Transverse colon (tissue), 4 donors: ENCODE results near the gene SPATA6. TPM values are rescaled to one million over a fixed set of nuclear protein-coding genes. Genes with fewer than 3 reads are reported as not detected.
A peak's percentile ranks its signal among the peaks of the same experiment; 100 is the strongest.
"Not testable (repeated sequence)": the region's sequence is repeated elsewhere in the genome, so short reads cannot be mapped to it uniquely, and the experiment has no call there.

Source experiments
- DNase-seq: peaks from one replicate; pipeline ENCODE4 v3.0.0-alpha.2; 2019
- H3K27ac ChIP-seq, 4 donors: fragments of 200-600 bp; sonication (generic); 2 replicates each; pipeline ENCODE4 v1.5.1; 2016 to 2018; ENCODE audit warnings: inconsistent platforms in 4 of 4
- H3K27me3 ChIP-seq: fragments of 200-600 bp; sonication (generic); 2 replicates; pipeline ENCODE4 v1.5.1; 2017; ENCODE audit warnings: inconsistent platforms
- H3K36me3 ChIP-seq, 4 donors: fragments of 200-600 bp; sonication (generic); 2 replicates each; pipeline ENCODE4 v1.5.1; 2017 to 2019; ENCODE audit warnings: inconsistent platforms in 4 of 4
- H3K4me1 ChIP-seq, 4 donors: fragments of 200-600 bp; sonication (generic); 2 replicates each; pipeline ENCODE4 v1.5.1; 2017 to 2020; ENCODE audit warnings: inconsistent platforms in 4 of 4
- H3K4me3 ChIP-seq, 4 donors: fragments of 200-600 bp; sonication (generic); 1 replicate in 1 of 4; 2 replicates in 3 of 4; pipeline versions ENCODE4 v1.5.1 to v1.6.1; 2017 to 2019; ENCODE audit warnings: inconsistent platforms in 4 of 4
- H3K9me3 ChIP-seq, 2 donors: fragments of 200-600 bp; sonication (generic); 2 replicates each; pipeline ENCODE4 v1.5.1; 2017 to 2019; ENCODE audit warnings: inconsistent platforms in 2 of 2
- EP300 ChIP-seq: sonication (generic); formaldehyde crosslinking; IDR thresholded peaks from one replicate; pipeline ENCODE4 v1.6.1; 2017; ENCODE audit warnings: antibody characterized with exemption, low read depth
- POLR2A ChIP-seq: fragments of 450-650 bp; IDR thresholded peaks from one replicate; pipeline ENCODE4 v1.6.1; 2016; ENCODE audit warnings: antibody characterized with exemption, mild to moderate bottlenecking, moderate library complexity
- POLR2AphosphoS5 ChIP-seq, 3 donors: sonication (generic); formaldehyde crosslinking; IDR thresholded peaks; one replicate each; pipeline ENCODE4 v1.6.1; 2016; ENCODE audit warnings: antibody characterized with exemption in 3 of 3
- WGBS, 2 donors: methylation state at CpG; one replicate each; pipeline ENCODE4 v1.1.5; 2018; ENCODE audit warnings: low coverage in 1 of 2; 5-methylcytosine and 5-hydroxymethylcytosine counted together
- in situ Hi-C, 4 donors: fragments of 200-750 bp; cut with MboI; loops; one replicate each; pipeline versions ENCODE4 v1.15.0 to v1.15.1; 2017; ENCODE audit warnings: low sequenced_read_pairs in 3 of 4, low pct_ligation_motif_present in 1 of 4, low pct_unique_long_range_greater_than_20kb in 1 of 4
- intact Hi-C: fragments of 100-400 bp; cut with DNase I; formaldehyde crosslinking; loops from one replicate; pipeline ENCODE4 v1.15.1; 2023; ENCODE audit warnings: low total_unique reads
- total RNA-seq, 4 donors: library from RNA; depleted of rRNA; stranded (reverse); fragments of >200 nt; gene quantifications; one replicate each; pipeline ENCODE4 v1.1.0, GENCODE V29; 2016
- TF ChIP-seq, protein P1 (sequence below), 5 experiments: fragments of 200-600 bp in 3 of 5; fragments of 450-650 bp in 2 of 5; sonication (generic) in 3 of 5; IDR thresholded peaks; 1 replicate in 2 of 5; 2 replicates in 3 of 5; pipeline ENCODE4 v1.5.1; 2016 to 2017; ENCODE audit warnings: antibody characterized with exemption in 5 of 5, inconsistent platforms in 3 of 5, mild to moderate bottlenecking in 2 of 5, moderate library complexity in 1 of 5

The SPATA6 gene
- total RNA-seq, 4 donors from 2014 or later: 8.2 to 16.5 (median 14.6) TPM

GRCh38 chr1:48442864-48443619 is 29.0 kb downstream of the SPATA6 start:
- in situ Hi-C loops: no loop called here
- peaks cover 0 to 5% of the 10 kb centered on the region in 2 donors for H3K9me3 ChIP-seq
- DNase-seq: peak; percentile 30

GRCh38 chr1:48440786-48441185 is 31.2 kb downstream of the SPATA6 start:
- 89 to 100% methylated on average over 2 to 3 of the region's 3 CpGs for WGBS, 2 donors
- H3K4me1 ChIP-seq: peaks cover 0 to 10% (median 1%) of the 10 kb centered on the region in 4 donors
- not testable (repeated sequence) for H3K27me3 ChIP-seq

More at GRCh38 chr1:48442864-48443619, 29.0 kb downstream of the SPATA6 start:
- H3K27ac ChIP-seq: peak overlapping the region in 3 of 4 donors; percentile 10 to 51 (median 44)
- no peaks in the 10 kb centered on the region for H3K27me3 ChIP-seq
- intact Hi-C loops: no loop called here
- TF ChIP-seq, protein P1, sequence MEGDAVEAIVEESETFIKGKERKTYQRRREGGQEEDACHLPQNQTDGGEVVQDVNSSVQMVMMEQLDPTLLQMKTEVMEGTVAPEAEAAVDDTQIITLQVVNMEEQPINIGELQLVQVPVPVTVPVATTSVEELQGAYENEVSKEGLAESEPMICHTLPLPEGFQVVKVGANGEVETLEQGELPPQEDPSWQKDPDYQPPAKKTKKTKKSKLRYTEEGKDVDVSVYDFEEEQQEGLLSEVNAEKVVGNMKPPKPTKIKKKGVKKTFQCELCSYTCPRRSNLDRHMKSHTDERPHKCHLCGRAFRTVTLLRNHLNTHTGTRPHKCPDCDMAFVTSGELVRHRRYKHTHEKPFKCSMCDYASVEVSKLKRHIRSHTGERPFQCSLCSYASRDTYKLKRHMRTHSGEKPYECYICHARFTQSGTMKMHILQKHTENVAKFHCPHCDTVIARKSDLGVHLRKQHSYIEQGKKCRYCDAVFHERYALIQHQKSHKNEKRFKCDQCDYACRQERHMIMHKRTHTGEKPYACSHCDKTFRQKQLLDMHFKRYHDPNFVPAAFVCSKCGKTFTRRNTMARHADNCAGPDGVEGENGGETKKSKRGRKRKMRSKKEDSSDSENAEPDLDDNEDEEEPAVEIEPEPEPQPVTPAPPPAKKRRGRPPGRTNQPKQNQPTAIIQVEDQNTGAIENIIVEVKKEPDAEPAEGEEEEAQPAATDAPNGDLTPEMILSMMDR (IDR thresholded peaks at IDR 0.05): no peak
- TF ChIP-seq POLR2AphosphoS5 (IDR thresholded peaks at IDR 0.05): no peak
- no peak for TF ChIP-seq POLR2A
- no peak for TF ChIP-seq EP300
- no peak overlapping the region for H3K4me3 ChIP-seq
- H3K36me3 ChIP-seq: no peaks in the 10 kb centered on the region
- 63 to 68% methylated on average over 6 of the region's 6 CpGs for WGBS, 2 donors
- H3K4me1 ChIP-seq: peaks cover 0 to 10% (median 1%) of the 10 kb centered on the region in 4 donors

GRCh38 chr1:48439380-48439779 is 32.6 kb downstream of the SPATA6 start:
- in situ Hi-C loops (no loop called here), intact Hi-C loops (no loop called here)
- no peak overlapping the region for H3K4me3 ChIP-seq
- TF ChIP-seq POLR2A (no peak), POLR2AphosphoS5 (IDR thresholded peaks at IDR 0.05) (no peak), EP300 (no peak)
- TF ChIP-seq, protein P1 (IDR thresholded peaks at IDR 0.05): no peak
- H3K27ac ChIP-seq: no peak overlapping the region
- H3K36me3 ChIP-seq: no peaks in the 10 kb centered on the region
- 93% methylated on average over 9 of the region's 9 CpGs; no CpG with 5 or more reads in 1 of the 2 donors for WGBS, 2 donors
- H3K9me3 ChIP-seq: peaks cover 0 to 1% of the 10 kb centered on the region in 2 donors
- no peak for DNase-seq
- H3K27me3 ChIP-seq: no peaks in the 10 kb centered on the region
- H3K4me1 ChIP-seq: peaks cover 0 to 10% (median 1%) of the 10 kb centered on the region in 4 donors

More at GRCh38 chr1:48440786-48441185, 31.2 kb downstream of the SPATA6 start:
- DNase-seq, H3K27ac ChIP-seq, in situ Hi-C loops, H3K36me3 ChIP-seq, H3K9me3 ChIP-seq, H3K4me3 ChIP-seq, intact Hi-C loops: not testable (repeated sequence)

DNA sequence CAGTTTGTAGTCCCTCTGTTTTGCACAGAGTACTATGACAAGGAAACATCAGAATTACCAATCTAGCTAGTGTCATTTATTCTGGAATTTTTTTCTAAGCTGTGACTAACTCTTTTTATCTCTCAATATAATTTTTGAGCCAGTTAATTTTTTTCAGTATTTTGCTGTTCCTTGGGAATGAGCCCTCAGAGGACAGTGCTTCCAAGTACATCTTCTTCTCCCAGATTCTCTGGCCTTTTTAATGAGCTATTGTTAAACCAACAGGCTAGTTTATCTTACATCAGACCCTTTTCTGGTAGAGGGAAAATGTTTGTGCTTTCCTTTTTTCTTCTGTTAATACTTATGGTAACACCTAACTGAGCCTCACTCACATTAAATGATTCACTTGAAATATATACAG is 34.6 kb downstream of the SPATA6 start:
- in situ Hi-C loops: not testable (repeated sequence)

DNA sequence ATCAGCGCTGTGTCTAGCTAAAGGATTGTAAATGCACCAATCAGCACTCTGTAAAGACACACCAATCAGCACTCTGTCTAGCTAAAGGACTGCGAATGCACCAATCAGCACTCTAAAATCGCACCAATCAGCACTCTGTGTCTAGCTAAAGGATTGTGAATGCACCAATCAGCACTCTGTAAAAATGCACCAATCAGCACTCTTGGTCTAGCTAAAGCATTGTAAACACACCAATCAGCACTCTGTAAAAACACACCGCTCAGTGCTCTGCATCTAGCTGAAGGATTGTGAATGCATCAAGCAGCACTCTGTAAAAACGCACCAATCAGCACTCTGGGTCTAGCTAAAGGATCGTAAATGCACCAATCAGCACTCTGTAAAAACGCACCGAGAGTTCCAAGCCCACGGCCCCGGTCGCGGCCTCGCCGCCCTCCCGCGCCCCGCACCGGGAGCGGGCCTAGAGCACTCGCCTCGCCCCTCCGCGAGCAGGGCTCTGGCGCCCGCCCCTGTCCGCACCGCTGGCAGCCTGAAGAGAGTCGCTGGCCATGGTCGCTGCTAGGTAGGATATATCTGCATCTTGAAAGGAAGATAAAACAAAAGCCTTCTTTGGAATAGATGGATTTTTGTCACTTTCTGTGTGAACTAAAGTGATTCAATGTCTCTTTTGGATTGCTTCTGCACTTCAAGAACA is 36.5 kb downstream of the SPATA6 start:
- H3K4me1 ChIP-seq, H3K9me3 ChIP-seq, H3K4me3 ChIP-seq, H3K27me3 ChIP-seq, H3K36me3 ChIP-seq, H3K27ac ChIP-seq, in situ Hi-C loops, intact Hi-C loops, DNase-seq: not testable (repeated sequence)
- 0 to 95% methylated on average over 1 to 29 of the region's 29 CpGs for WGBS, 2 donors

More for the DNA sequence above, 34.6 kb downstream of the SPATA6 start:
- H3K36me3 ChIP-seq, H3K4me3 ChIP-seq, DNase-seq, H3K4me1 ChIP-seq, H3K27ac ChIP-seq, intact Hi-C loops, H3K9me3 ChIP-seq, H3K27me3 ChIP-seq: not testable (repeated sequence)
